ENCODE measurements around the gene CRBN.
A peak's percentile ranks its signal among the peaks of the same experiment; 100 is the strongest.

CRBN gene

DNA sequence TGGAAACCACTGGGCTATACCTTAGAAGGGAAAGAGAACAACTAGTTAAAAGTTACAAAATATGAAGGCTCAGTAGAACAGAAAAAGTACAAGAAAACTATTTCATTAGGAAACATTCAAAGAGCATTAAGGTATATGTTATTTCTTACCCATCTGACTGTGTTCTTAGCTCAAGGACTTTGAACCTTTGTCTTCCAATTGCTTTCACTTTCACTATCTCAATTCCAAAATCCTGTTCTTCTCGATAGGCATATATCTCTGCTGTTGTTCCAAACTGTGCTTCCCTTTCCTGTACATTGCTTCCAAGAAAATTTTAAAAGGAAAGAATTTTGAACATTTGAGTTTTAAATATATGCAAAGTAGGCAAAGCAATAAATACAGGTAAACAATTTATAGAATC lies 6.9 kb downstream of the CRBN start:
- DNase-seq (ENCODE audit: low read depth in 2 of 2) = no peak

DNA sequence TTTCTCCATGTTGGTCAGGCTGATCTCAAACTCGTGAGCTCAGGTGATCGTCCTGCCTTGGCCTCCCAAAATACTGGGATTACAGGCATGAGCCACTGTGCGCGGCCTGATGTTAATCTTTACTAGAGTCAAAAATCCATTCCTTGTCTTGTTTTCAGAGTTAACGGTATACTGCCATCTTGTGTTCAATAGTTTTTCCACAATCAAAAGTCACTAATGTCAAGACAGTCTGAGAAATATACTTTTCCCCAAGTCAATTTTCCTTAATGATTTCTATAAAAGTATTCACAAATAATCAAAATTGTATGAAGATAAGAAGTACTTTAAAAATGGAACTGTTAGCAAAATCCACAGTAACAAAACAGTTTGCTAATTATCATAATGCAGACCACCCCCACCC lies 8.5 kb downstream of the CRBN start:
- no peak for DNase-seq (ENCODE audit: low read depth in 2 of 2)

DNA sequence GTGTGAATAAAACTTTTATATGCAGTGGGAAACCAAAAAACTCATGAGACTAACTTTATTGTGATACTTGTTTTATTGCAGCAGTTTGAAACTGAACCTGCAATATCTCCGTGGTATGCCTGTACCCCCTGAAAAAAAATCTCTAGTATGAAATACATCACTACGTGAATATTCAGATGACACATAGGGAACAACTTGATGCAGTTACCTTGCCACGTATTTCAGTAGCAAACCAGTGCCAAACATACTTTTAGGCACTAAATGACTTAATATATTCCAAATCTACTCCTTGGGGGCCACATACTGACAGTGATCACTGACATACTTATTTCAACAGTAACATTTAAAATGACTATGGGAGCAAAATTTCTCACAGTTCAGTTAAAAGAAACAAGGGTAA lies 13.8 kb downstream of the CRBN start:
- no peak for DNase-seq (ENCODE audit: low read depth in 2 of 2)

DNA sequence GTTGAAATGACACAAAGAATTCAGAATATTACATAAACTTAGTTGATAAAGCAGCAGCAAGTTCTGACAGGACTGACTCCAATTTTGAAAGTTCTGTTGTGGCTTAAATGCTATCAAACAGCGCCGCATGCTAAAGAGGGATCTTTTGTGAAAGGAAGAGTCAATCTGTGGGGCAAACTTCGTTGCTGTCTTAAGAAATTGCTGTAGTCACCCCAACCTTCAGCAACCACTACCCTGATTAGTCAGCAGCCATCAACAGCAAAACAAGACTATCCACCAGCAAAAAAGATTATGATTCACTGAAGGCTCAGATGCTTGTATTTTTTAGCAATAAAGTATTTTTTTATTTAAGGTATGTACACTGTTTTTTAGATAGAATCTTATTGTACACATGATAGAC lies 14.2 kb downstream of the CRBN start:
- no peak for DNase-seq (ENCODE audit: low read depth in 2 of 2)

- no peak for DNase-seq (ENCODE audit: low read depth in 2 of 2)
These were observed 18.7 kb downstream of the CRBN start for GRCh38 chr3:3160826-3161225.

- DNase-seq (ENCODE audit: low read depth in 2 of 2) = no peak
These were observed 22.0 kb downstream of the CRBN start for GRCh38 chr3:3157484-3157883.

- DNase-seq (ENCODE audit: low read depth in 2 of 2) = no peak
These were observed 24.4 kb downstream of the CRBN start for GRCh38 chr3:3154879-3155610.

- DNase-seq (ENCODE audit: low read depth in 2 of 2) = no peak
These were observed 28.0 kb downstream of the CRBN start for GRCh38 chr3:3151513-3151912.

GRCh38 chr3:3149560-3149959 lies 29.9 kb downstream of the CRBN start:
- no peak for DNase-seq (ENCODE audit: low read depth in 2 of 2)

DNA sequence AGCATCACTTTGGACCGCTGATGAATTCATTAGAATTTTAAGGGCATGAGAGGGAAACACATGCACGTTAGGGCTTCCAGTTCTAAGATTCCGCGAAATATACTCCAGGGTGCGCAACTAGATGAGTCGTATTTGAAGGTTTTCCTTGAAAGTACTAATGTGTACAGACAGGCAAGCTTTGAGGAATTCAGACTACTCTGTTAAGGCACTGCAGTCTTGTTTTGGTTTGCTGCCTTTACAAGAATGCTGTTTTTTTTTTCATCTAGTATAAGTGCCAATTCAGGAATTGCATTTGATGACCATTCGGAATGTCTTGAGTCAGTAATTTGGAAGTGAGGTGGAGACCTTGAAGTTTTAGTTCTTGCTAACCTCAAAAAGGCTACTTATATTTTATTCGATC lies 33.7 kb downstream of the CRBN start:
- DNase-seq (ENCODE audit: low read depth in 2 of 2) = no peak

GRCh38 chr3:3141939-3142338 lies 37.6 kb downstream of the CRBN start:
- DNase-seq (ENCODE audit: low read depth in 2 of 2) = no peak

DNA sequence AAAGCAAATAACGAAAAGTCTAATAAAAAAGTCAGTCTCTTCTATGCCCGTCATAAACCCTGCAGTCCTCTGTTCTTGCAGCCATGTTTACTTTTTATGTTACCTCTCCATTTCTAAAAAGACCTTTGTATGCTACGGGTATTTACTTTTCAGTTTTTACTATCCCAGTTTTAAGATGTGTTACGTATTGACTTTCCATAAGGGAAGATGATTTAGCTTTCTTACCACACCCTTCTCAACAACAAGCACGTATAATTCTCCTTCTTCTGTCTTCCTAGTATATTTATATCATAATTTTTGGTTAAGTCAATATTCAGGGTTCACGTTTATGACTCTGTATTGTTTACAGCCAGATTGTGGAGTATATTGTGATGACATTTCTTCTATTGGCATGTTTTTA lies 42.0 kb downstream of the CRBN start:
- no peak for DNase-seq (ENCODE audit: low read depth in 2 of 2)

- DNase-seq (ENCODE audit: low read depth in 2 of 2) = no peak
These were observed 44.6 kb downstream of the CRBN start for GRCh38 chr3:3134750-3135448.

DNA sequence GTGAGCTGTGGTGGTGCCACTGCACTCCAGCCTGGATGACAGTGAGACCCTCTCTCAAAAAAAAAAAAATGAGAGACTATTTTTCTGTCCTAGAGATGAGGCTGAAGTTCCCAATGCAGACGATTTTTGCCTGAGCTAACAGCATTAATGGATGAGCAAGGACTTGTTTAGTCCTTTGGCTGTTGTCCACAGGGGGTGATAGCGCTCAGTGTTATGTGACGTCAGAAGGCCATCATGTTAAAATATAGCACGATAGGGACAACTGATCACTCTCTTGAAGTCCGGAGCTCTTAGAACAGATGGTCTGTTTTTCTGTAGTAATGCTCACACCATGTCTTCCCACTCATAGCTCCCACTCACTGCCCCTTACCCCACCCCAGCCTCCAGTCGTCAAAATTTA lies 46.0 kb downstream of the CRBN start:
- DNase-seq (ENCODE audit: low read depth in 2 of 2) = no peak

- no peak for DNase-seq (ENCODE audit: low read depth in 2 of 2)
These were observed 49.9 kb downstream of the CRBN start for GRCh38 chr3:3129579-3129978.

- DNase-seq (ENCODE audit: low read depth in 2 of 2) = no peak
These were observed 52.0 kb downstream of the CRBN start for GRCh38 chr3:3127432-3128010.

GRCh38 chr3:3126477-3127431 lies 52.7 kb downstream of the CRBN start, which contains the start of gene TRNT1:
Gene TRNT1 (plus strand): TSS chr3:3126940. CDS start chr3:3129041, 2,101 bp downstream.
- peak; percentile 84 to 93 for DNase-seq (ENCODE audit: low read depth in 2 of 2)

DNA sequence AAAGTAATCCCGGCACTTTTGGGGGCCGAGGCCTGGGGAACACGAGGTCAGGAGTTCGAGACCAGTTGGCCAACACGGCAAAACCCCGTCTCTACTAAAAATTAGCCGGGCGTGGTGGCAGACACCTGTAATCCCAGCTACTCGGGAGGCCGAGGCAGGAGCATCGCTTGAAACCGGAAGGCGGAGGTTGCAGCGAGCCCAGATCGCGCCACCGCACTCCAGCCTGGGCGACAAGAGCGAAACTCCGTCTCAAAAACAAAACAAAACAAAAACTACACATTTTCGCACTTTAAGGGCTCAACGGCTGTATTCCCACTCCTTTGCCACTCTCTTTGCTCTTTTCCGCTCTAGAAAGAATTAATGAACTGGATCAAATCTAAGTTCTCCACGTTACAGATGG lies 53.5 kb downstream of the CRBN start:
- no peak for DNase-seq (ENCODE audit: low read depth in 2 of 2)

DNA sequence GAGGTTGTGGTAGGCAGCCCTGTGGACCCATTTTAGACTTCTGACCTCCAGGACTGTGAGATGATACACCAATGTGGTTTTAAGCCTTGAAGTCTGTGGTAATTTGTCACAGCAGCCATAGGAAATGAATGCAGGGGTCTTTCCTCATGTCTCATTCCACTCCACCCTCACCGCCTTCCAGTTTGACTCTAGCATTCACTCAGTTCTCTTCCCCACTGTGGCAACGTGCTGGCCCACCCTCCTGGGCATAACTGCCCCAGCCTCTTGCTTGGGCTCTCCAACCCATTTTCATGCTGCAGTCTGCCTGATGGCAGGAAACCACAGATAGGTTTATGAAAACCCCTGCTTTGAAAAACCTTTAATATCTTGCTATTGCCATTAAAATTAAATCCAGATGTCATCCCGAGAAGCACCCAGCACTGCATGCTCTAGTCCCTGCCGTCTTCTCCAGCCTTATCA lies 60.1 kb downstream of the CRBN start:
- DNase-seq (ENCODE audit: low read depth in 2 of 2) = no peak

- no peak for DNase-seq (ENCODE audit: low read depth in 2 of 2)
These were observed 61.8 kb downstream of the CRBN start for GRCh38 chr3:3117651-3118050.

DNA sequence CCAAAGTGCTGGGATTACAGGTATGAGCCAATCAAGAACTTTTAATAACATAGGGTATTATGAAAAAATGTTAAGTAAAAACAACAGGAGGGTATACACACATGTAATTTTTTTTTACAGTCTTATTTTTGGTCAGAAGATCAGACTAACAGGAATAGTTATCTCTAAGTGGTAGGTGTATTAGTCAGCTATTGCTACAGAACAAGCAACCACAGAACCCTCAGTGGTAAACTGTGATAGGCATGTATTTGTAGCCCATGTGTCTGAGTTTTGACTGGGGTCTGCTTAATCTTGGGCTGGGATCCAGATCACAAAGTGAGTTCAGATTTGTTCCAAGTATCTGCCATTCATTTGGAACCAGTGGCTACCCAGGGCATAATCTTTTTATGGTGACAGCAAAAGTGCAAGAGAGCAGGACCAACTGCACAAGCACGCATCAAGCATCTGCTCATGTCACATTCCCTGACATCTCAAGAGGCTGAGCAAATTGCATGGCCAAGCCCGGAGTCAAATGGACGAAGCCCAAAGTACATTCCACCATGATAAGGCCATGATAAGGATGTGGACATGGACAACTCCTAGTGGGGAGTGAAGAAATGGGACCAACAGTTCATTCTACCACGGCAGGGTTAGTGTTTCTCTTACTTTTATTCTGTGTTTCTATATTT lies 66.3 kb downstream of the CRBN start:
- DNase-seq (ENCODE audit: low read depth in 2 of 2) = no peak
